ENCODE data around the gene IL26. TPM values are rescaled to one million over a fixed set of nuclear protein-coding genes. Genes with fewer than 3 reads are reported as not detected.

Gene IL26
- total RNA-seq, 1 donor from 2014 or later: 2.5 TPM

DNA sequence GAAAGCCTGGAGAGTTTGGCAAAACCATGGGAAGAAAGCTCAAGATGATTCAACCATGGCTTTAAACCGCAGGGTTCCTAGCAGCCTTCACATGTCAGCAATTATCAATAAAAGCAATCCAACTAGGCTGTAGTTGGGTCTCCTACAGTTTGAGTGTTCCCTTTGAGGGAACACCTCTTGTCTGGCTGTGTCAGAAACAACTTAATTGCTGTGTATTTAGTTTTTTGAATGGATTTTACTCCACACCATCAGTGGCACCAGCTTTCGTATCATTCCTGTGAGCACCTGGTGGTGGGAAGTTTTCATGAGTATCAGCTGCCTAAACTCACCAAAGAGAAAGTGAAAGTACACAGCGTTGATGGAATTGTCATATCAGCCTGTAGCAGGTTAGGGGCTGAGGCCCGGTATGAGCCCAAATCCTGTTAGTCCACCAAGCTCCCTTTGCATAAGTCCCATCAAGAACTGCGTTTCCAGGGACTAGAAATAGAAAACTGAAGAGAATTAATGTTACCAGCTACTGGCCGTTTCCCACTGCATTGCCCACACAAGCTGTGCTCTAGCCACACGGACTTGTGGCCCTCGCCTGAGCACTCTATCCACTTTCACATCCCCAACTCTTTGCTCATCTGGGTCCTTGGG is 10.9 kb upstream of the IL26 start:
- Mint-ChIP-seq H3K9me3 (ENCODE audit: low read depth) (no peaks in the 10 kb centered on the region), H3K4me3 (ENCODE audit: unreplicated experiment) (no peak overlapping the region), H3K36me3 (ENCODE audit: low read depth) (no peaks in the 10 kb centered on the region), H3K27ac (ENCODE audit: unreplicated experiment) (no peak overlapping the region), H3K4me1 (ENCODE audit: low read depth) (peaks cover 45% of the 10 kb centered on the region), H3K27me3 (ENCODE audit: low read depth) (no peaks in the 10 kb centered on the region)
- DNase-seq (ENCODE audit: low spot score): no peak
- TF ChIP-seq, protein P1, sequence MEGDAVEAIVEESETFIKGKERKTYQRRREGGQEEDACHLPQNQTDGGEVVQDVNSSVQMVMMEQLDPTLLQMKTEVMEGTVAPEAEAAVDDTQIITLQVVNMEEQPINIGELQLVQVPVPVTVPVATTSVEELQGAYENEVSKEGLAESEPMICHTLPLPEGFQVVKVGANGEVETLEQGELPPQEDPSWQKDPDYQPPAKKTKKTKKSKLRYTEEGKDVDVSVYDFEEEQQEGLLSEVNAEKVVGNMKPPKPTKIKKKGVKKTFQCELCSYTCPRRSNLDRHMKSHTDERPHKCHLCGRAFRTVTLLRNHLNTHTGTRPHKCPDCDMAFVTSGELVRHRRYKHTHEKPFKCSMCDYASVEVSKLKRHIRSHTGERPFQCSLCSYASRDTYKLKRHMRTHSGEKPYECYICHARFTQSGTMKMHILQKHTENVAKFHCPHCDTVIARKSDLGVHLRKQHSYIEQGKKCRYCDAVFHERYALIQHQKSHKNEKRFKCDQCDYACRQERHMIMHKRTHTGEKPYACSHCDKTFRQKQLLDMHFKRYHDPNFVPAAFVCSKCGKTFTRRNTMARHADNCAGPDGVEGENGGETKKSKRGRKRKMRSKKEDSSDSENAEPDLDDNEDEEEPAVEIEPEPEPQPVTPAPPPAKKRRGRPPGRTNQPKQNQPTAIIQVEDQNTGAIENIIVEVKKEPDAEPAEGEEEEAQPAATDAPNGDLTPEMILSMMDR (IDR thresholded peaks at IDR 0.05): no peak

DNA sequence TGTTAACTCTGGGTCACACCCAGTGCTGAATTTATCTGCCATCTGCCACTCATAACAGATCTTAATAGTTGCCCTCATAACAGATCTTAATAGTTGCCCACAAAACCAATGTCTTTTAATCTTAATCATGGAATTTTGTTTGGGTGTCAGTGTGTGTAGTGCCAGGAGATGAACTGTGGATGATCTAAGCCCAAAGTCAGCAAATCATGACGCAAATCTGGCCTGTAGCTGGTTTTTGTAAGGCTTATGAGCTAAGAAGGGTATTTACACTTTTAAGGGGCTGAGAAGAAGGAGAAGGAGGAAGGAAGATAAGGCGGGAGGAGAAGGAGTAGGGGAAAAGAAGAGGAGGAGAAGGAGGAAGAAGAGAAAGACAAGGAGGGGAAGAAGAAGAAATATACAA is 10.0 kb upstream of the IL26 start:
- Mint-ChIP-seq H3K4me3 (ENCODE audit: unreplicated experiment) (no peak overlapping the region), H3K4me1 (ENCODE audit: low read depth) (peaks cover 43% of the 10 kb centered on the region), H3K36me3 (ENCODE audit: low read depth) (no peaks in the 10 kb centered on the region), H3K9me3 (ENCODE audit: low read depth) (no peaks in the 10 kb centered on the region), H3K27ac (ENCODE audit: unreplicated experiment) (no peak overlapping the region), H3K27me3 (ENCODE audit: low read depth) (no peaks in the 10 kb centered on the region)
- no peak for DNase-seq (ENCODE audit: low spot score)
- TF ChIP-seq, protein P1 (IDR thresholded peaks at IDR 0.05): no peak

DNA sequence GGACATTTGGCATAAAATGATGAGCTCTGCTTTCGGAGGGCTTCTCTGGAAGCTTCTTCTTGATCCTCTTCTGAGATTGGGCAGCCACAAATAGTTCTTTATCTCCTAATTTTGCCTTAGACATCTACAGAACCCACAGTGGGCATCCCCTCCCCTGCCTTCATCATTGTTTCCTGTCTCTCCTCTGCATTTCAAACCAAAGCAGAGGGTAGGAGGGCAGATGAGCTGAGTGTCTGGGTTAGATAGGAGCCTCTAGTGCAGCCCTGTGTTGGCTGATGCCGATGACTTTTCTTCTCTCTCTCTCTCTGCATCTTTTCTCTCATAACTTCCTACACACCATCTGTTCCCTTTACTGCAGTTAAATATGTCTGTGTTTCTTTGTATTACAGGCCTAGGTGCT is 8.5 kb upstream of the IL26 start:
- no peak for DNase-seq (ENCODE audit: low spot score)
- TF ChIP-seq, protein P1 (IDR thresholded peaks at IDR 0.05): no peak
- Mint-ChIP-seq H3K27me3 (ENCODE audit: low read depth) (no peaks in the 10 kb centered on the region), H3K9me3 (ENCODE audit: low read depth) (no peaks in the 10 kb centered on the region), H3K36me3 (ENCODE audit: low read depth) (no peaks in the 10 kb centered on the region), H3K27ac (ENCODE audit: unreplicated experiment) (no peak overlapping the region), H3K4me3 (ENCODE audit: unreplicated experiment) (no peak overlapping the region), H3K4me1 (ENCODE audit: low read depth) (peaks cover 29% of the 10 kb centered on the region)

DNA sequence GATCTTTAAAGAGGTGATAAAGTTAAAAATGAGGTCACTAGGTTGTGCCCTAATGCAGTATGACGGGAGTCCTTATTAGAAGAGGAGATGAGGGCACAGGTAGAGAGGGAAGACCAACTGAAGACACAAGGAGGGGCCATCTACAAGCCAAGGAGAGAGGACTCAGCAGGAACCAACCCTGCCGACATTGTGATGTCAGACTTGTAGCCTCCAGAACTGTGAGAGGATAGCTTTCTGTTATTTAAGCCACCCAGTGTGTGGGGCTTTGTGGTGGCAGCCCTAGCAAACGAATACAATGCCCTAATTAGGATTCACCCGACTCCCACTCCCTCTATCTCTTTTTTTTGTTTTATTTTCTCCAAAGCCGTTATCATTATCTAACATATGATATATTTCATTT is 7.9 kb upstream of the IL26 start:
- no peaks in the 10 kb centered on the region for H3K27me3 Mint-ChIP-seq (ENCODE audit: low read depth)
- TF ChIP-seq, protein P1 (IDR thresholded peaks at IDR 0.05): no peak
- no peak for DNase-seq (ENCODE audit: low spot score)
- peaks cover 28% of the 10 kb centered on the region for H3K4me1 Mint-ChIP-seq (ENCODE audit: low read depth)
- no peaks in the 10 kb centered on the region for H3K36me3 Mint-ChIP-seq (ENCODE audit: low read depth)
- H3K9me3 Mint-ChIP-seq (ENCODE audit: low read depth): no peaks in the 10 kb centered on the region
- no peak overlapping the region for H3K4me3 Mint-ChIP-seq (ENCODE audit: unreplicated experiment)
- H3K27ac Mint-ChIP-seq (ENCODE audit: unreplicated experiment): no peak overlapping the region

DNA sequence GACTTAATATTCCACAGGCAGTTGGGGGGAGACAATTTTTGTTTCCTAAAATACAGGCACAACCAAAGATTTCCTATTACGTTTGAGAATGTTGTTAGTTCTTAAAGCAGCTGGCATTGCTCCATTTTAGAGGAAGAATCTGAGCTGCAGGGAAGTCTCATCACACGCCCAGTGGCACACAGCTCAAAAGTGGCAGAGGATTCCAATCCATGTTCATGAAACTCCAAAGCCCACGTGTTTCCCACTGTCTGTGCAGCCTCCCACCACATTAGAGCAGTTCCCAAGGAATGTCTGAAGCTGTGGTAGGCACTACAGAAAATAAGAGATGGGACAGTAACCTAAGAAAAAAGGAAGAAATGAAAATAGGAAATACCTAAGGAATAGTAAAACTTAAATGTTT is 6.1 kb upstream of the IL26 start:
- DNase-seq (ENCODE audit: low spot score): no peak

More for the DNA sequence above, 6.1 kb upstream of the IL26 start:
- H3K9me3 Mint-ChIP-seq (ENCODE audit: low read depth): peaks cover 1% of the 10 kb centered on the region
- no peaks in the 10 kb centered on the region for H3K36me3 Mint-ChIP-seq (ENCODE audit: low read depth)
- H3K27me3 Mint-ChIP-seq (ENCODE audit: low read depth): no peaks in the 10 kb centered on the region
- H3K4me3 Mint-ChIP-seq (ENCODE audit: unreplicated experiment): no peak overlapping the region
- peaks cover 16% of the 10 kb centered on the region for H3K4me1 Mint-ChIP-seq (ENCODE audit: low read depth)
- TF ChIP-seq, protein P1 (IDR thresholded peaks at IDR 0.05): no peak
- peak overlapping the region; percentile 90 for H3K27ac Mint-ChIP-seq (ENCODE audit: unreplicated experiment)

Measured in chondrocyte (in vitro differentiated cells).